Neural crest cell (in vitro differentiated cells): ENCODE results near the gene GPR68. TPM values are rescaled to one million over a fixed set of nuclear protein-coding genes. Genes with fewer than 3 reads are reported as not detected.

Experiments
- DNase-seq: peaks from one replicate; pipeline ENCODE4 v3.0.0; 2021; ENCODE audit warnings: low read depth, mixed read lengths, low spot score
- H3K27ac Mint-ChIP-seq: one replicate; pipeline ENCODE4 v1.8.0; 2021; ENCODE audit warnings: mild to moderate bottlenecking, mixed read lengths; ENCODE audit not compliant: unreplicated experiment
- H3K27me3 Mint-ChIP-seq: 2 replicates; pipeline ENCODE4 v1.8.0; 2021; ENCODE audit warnings: low read depth, mild to moderate bottlenecking, mixed read lengths
- H3K36me3 Mint-ChIP-seq: 2 replicates; pipeline ENCODE4 v1.8.0; 2021; ENCODE audit warnings: low read depth, mild to moderate bottlenecking, mixed read lengths
- H3K4me1 Mint-ChIP-seq: 2 replicates; pipeline ENCODE4 v1.8.0; 2021; ENCODE audit warnings: mixed read lengths
- H3K4me3 Mint-ChIP-seq: one replicate; pipeline ENCODE4 v1.8.0; 2021; ENCODE audit warnings: mild to moderate bottlenecking, mixed read lengths
- H3K9me3 Mint-ChIP-seq: 2 replicates; pipeline ENCODE4 v1.8.0; 2021; ENCODE audit warnings: mixed read lengths
- total RNA-seq: library from RNA; stranded (reverse); gene quantifications from 2 replicates; pipeline ENCODE4 v1.2.1, GENCODE V29; 2021
- TF ChIP-seq, protein P1 (sequence below): fragments of 200-600 bp; sonication (generic); conservative IDR thresholded peaks from 2 replicates; pipeline ENCODE4 v1.5.0; 2021; ENCODE audit warnings: antibody characterized with exemption, mild to moderate bottlenecking

GPR68 gene
- total RNA-seq, 1 donor from 2014 or later = 0.14 TPM

DNA sequence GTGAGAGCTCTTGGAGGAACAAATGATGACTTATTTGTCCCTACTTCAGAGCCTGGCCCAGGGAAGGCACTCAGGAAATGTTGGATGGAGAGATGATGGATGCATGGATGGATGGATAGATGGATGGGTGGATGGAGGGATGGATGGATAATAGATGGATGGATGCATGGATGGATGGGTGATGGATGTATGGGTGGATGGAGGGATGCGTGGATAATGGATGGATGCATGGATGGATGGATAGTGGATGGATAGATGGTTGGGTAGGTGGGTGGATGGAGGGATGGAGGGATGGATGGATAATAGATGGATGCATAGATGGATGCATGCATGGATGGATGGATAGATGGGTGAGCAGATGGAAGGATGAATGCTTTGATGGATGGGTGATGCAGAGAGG is 23.2 kb downstream of the GPR68 start:
- Mint-ChIP-seq H3K27me3 (no peaks in the 10 kb centered on the region), H3K9me3 (peaks cover 3% of the 10 kb centered on the region), H3K4me1 (peaks cover 16% of the 10 kb centered on the region), H3K4me3 (no peak overlapping the region), H3K27ac (peak overlapping the region; percentile 51), H3K36me3 (peaks cover 4% of the 10 kb centered on the region)
- TF ChIP-seq, protein P1, sequence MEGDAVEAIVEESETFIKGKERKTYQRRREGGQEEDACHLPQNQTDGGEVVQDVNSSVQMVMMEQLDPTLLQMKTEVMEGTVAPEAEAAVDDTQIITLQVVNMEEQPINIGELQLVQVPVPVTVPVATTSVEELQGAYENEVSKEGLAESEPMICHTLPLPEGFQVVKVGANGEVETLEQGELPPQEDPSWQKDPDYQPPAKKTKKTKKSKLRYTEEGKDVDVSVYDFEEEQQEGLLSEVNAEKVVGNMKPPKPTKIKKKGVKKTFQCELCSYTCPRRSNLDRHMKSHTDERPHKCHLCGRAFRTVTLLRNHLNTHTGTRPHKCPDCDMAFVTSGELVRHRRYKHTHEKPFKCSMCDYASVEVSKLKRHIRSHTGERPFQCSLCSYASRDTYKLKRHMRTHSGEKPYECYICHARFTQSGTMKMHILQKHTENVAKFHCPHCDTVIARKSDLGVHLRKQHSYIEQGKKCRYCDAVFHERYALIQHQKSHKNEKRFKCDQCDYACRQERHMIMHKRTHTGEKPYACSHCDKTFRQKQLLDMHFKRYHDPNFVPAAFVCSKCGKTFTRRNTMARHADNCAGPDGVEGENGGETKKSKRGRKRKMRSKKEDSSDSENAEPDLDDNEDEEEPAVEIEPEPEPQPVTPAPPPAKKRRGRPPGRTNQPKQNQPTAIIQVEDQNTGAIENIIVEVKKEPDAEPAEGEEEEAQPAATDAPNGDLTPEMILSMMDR = no peak
- no peak for DNase-seq

- TF ChIP-seq, protein P1 = no peak
- Mint-ChIP-seq H3K27ac (no peak overlapping the region), H3K36me3 (peaks cover 4% of the 10 kb centered on the region), H3K9me3 (peaks cover 3% of the 10 kb centered on the region), H3K4me1 (peaks cover 16% of the 10 kb centered on the region), H3K27me3 (no peaks in the 10 kb centered on the region), H3K4me3 (no peak overlapping the region)
- no peak for DNase-seq
Measured at GRCh38 chr14:91220581-91221000, 23.9 kb downstream of the GPR68 start.

GRCh38 chr14:91219517-91220389 is 24.8 kb downstream of the GPR68 start:
- H3K36me3 Mint-ChIP-seq = peaks cover 4% of the 10 kb centered on the region
- H3K27ac Mint-ChIP-seq = no peak overlapping the region
- peaks cover 16% of the 10 kb centered on the region for H3K4me1 Mint-ChIP-seq

GRCh38 chr14:91218014-91218413 is 26.5 kb downstream of the GPR68 start:
- TF ChIP-seq, protein P1 = no peak
- H3K27ac Mint-ChIP-seq = peak overlapping the region; percentile 90

More at GRCh38 chr14:91219517-91220389, 24.8 kb downstream of the GPR68 start:
- no peak overlapping the region for H3K4me3 Mint-ChIP-seq
- peaks cover 3% of the 10 kb centered on the region for H3K9me3 Mint-ChIP-seq
- no peaks in the 10 kb centered on the region for H3K27me3 Mint-ChIP-seq
- TF ChIP-seq, protein P1 = no peak
- no peak for DNase-seq

GRCh38 chr14:91216731-91217226 is 27.7 kb downstream of the GPR68 start:
- DNase-seq = no peak
- H3K4me1 Mint-ChIP-seq = peaks cover 11% of the 10 kb centered on the region
- TF ChIP-seq, protein P1 = no peak
- peak overlapping the region; percentile 60 for H3K27ac Mint-ChIP-seq
- H3K4me3 Mint-ChIP-seq = no peak overlapping the region
- H3K27me3 Mint-ChIP-seq = no peaks in the 10 kb centered on the region
- H3K9me3 Mint-ChIP-seq = peaks cover 3% of the 10 kb centered on the region
- H3K36me3 Mint-ChIP-seq = peaks cover 6% of the 10 kb centered on the region

More at GRCh38 chr14:91218014-91218413, 26.5 kb downstream of the GPR68 start:
- H3K27me3 Mint-ChIP-seq = no peaks in the 10 kb centered on the region
- peaks cover 6% of the 10 kb centered on the region for H3K36me3 Mint-ChIP-seq
- H3K4me1 Mint-ChIP-seq = peaks cover 16% of the 10 kb centered on the region
- H3K9me3 Mint-ChIP-seq = peaks cover 3% of the 10 kb centered on the region
- no peak for DNase-seq
- no peak overlapping the region for H3K4me3 Mint-ChIP-seq
